T-helper 1 cell treated with Interleukin-12 subunit alpha and Interleukin-12 subunit beta and Interleukin-4 antibody, amounts not matched to agents 30 ng/mL and 1 ng/mL, for 36 hours (primary cell): ENCODE results near the gene S100A14. TPM values are rescaled to one million over a fixed set of nuclear protein-coding genes. Genes with fewer than 3 reads are reported as not detected.

Experiments used
- intact Hi-C: fragments of 100-400 bp; cut with micrococcal nuclease; formaldehyde crosslinking; loops from one replicate; pipeline ENCODE4 v1.15.1; 2024
- total RNA-seq: library from RNA; stranded (reverse); gene quantifications from 2 replicates; pipeline ENCODE4 v1.2.3, GENCODE V29; 2022

Gene S100A14
- total RNA-seq = not detected in 2 replicates

DNA sequence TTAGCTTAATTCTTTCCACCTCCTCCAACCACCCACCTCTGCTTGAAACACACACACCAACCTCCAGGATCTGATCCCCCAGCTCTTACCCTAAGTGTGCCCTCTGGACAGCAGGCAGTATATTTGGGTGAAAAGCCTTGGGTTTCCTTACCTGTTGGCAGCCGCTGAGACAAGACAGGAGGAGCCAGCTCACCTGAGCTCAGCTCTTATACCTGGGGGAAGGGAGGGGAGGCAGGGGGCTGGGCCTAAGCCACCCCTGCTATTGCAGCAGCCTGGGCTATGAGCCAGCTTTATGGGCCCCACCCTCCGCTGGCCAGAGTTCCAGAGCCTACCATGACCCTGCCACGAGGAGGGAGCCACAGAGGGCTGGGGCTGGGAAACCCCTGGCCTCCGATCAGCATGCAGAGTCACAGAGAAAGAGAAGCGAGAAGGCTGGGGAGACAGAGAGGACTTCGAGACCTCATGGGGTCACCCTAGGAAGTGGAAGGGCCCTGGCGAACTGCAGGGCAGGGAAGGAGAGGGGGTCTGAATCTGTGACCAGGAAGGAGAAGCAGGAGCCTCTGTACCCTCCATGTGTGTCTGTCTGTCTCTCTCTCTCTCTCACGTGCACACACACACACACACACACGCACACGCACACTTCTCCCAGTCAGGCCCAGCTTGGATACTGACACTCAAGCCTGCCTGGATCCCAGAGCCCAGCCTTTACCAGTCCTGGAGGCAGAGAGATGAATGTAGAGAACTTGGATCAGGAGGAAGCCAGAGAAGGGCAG is at the start of gene S100A14:
Gene S100A14 (minus strand): TSS at position 182 of the 773 bp plus-strand sequence. CDS start 467 bp downstream, outside the sequence.
- intact Hi-C loops = no loop called here

GRCh38 chr1:153663211-153663610 is 47.1 kb upstream of the S100A14 start:
- intact Hi-C loops = no loop called here

DNA sequence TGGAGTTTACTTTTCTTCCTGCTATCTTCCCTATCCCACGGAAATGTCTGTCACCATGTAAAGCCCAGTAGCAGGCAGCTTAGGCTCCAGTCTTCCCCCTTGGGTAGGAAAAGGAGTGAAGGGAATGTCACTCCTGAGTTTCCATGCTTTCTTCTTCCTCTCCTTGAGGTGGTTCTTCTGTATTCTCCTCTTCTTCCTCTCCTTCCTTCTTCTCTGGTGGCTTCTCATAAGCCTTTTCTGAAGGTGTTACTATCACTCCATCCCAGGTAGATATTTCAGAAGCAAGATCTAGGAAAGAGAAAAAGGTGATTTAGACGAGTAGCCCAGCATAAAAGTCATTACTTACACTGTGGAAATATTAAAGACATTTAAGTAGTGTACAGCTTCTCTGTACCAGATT is 46.1 kb upstream of the S100A14 start:
- intact Hi-C loops = no loop called here

GRCh38 chr1:153661111-153661708 is 45.1 kb upstream of the S100A14 start:
- intact Hi-C loops = no loop called here

- intact Hi-C loops = loop anchor here (5.0 kb wide), 2 partner anchors 263 to 298 kb away; partner anchors contain the start of genes CRTC2 and GATAD2B
These were observed 43.5 kb upstream of the S100A14 start for GRCh38 chr1:153659656-153660055.

DNA sequence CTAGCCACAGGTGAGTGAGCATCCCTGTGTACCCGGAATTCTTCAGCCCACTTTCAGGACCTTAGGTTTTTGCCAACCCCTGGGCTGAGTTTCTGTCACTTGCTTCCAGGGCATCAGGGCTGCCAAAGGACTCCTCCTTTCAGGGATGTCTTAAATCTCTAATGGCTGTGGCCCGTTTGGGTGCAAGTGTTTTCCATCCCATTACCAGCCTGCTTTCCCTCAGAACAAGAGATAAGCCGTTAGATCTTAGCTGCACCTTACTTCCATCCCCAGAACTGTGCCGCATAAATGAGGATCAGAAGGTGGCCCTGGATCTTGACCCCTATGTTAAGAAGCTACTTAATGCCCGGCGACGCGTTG is 43.0 kb upstream of the S100A14 start:
- intact Hi-C loops = loop anchor here (5.0 kb wide), 2 partner anchors 263 to 298 kb away; partner anchors contain the start of genes CRTC2 and GATAD2B

DNA sequence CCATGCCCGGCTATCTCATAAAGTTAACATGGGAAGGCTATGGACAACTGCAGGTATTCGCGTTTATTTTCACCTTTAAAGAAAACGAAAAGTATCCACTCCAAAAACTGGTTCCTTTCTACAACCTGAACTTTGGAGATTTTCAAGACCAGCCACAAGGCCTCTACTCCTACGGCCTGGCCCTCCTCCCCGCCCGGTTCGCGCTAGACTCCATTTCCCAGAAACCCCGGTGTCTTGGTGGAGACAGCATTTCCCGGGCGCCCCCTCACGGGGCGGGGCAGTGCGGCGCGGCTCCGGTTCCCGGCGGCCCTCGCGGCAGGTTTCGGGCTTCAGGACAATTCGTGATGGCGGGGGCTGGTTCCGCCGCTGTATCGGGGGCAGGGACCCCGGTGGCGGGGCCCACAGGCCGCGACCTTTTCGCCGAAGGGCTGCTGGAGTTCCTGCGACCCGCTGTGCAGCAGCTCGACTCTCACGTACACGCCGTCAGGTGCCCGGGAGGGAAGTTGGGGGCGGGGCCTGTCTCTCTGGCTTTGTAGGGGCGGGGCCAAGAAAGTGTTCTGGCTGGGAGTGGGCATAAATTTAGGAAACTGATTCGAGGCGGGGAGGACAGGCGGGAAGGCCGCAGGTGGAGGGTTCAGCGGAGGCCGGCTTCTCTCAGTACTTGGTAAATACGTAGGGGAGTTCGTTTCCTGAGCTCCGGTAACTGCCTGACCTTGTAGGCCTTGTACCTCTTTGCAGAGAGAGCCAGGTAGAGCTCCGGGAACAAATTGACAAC is 42.5 kb upstream of the S100A14 start, which contains the start of gene SNAPIN:
Gene SNAPIN (plus strand): TSS at position 304 of the 775 bp plus-strand sequence. CDS start 41 bp downstream, at position 345.
- intact Hi-C loops = loop anchor here (1.0 to 5.0 kb wide), 6 partner anchors 13 to 332 kb away; partner anchors contain the start of genes CHTOP, CRTC2, GATAD2B and RPS27

DNA sequence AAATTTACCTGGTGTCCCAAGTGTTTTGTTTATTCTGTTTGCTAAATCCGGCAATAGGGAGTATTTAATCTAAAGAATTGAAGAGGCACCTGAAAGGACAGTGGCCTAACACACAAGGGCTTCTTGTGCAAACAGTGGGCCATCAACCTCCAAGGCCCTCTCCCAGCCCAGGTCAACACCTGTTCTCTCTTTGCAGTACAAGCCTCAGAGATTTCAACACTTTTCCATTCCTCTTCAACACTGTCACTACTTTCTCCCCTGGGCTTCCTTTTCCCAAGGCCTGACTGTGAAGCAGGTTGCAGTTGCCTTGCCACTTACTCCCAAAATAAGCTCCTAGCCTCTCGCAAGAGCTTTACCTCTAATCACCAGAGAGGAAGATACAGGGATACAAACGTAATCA is 39.2 kb upstream of the S100A14 start:
- intact Hi-C loops = loop anchor here (5.0 kb wide), 2 partner anchors 267 to 302 kb away; partner anchors contain the start of genes CRTC2 and GATAD2B

DNA sequence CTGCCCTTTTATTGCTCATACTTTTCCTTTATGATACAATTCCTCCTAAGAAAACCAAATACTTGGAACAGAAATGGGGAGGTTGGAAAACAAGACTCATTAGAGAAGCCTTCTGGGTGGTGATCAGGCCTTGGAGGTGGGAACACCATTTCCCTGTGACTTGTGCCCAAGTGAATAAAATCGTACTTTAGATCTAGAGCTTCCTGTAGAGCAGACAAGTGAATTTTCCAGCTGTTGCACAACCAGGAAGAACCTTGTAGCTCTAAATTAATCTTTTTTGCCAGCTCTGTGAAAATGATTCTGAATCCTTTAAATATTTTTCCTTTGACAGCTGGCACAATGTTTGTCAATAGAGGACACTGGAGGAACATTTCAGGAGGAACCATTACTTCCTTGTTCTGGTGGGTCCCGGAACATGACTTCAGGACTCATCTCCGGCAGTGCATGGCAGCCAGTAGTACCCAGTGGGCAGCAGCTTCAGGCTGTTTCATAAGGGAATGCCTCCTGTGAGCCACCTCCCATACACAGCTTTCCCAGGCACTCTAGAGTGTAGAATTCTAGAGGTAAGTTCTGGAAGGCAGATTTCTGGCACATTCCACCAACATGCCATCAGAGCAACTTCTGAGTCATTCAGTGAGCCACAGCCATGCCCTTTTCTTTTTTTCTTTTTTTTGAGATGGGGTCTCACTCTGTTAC is 36.8 kb upstream of the S100A14 start:
- intact Hi-C loops = no loop called here

DNA sequence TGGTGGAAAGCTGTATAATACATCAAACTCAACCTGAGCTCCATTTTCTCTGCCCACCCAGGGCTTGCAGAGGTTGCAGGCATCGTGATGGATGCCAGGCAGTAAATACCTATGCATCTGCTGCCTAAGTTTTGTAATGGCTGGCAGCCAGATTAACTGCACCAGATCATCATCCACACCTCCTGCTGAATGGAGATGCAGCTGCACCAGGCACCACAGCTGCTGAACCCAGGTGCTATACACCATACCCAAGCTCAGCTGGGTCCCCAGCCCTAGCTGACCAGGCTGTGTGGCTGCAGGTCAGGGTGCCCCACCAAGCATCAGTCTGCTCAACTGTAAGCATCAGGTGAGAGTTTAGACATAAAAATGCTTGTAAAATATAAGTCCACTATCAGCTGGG is 35.6 kb upstream of the S100A14 start:
- intact Hi-C loops = no loop called here

DNA sequence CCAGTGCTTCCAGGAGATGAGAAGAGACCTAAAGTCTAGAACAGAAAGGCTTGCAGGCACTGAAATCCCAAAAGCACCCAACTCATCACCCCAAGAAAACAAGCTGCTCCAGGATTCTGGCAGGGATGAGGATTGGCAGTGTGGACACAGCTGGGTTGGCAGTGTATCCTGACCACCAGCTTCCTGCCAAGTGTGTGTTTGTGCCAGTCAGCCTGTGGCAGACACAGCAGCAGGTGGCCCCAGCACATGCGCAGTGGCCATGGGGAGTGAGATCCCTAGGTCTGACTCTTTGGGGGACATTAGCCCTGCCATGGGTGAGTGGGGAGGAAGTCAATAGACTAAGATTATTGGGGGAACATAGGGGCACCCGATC is 33.7 kb upstream of the S100A14 start:
- intact Hi-C loops = no loop called here

DNA sequence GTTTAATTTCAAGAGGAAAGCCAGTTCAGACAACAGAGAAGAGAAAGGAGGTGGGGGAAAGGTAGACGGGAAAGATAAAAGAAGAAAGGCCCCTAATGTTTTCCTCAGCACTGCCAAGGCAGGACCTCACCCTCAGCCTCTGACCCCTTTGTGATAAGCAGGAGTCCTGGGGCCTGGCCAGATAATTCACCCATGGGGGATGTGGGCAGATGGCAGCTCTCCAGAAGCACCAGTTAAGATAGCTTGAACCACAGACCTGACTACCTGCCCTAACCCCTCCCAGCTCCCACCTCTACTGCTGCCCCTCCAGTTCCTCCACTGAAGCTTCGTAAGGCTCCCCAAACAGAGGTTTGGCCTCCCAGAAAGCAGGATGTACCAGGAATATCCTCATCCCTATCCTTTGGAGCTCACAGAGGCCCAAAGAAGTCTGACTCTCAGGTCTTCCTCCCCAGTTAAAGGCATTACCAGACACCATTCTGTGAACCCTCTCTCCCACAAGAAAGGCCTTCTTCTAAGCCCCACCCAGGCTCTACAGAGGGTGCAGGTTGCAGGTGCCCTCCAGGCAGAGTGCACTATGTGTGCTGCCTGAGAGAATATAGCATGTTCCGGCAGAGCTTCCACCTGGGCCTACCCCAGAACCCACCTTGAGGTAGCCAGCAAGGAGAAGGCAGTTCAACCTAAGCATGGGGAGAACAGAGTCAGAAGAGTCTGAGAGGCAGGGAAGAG is 33.2 kb upstream of the S100A14 start:
- intact Hi-C loops = no loop called here

DNA sequence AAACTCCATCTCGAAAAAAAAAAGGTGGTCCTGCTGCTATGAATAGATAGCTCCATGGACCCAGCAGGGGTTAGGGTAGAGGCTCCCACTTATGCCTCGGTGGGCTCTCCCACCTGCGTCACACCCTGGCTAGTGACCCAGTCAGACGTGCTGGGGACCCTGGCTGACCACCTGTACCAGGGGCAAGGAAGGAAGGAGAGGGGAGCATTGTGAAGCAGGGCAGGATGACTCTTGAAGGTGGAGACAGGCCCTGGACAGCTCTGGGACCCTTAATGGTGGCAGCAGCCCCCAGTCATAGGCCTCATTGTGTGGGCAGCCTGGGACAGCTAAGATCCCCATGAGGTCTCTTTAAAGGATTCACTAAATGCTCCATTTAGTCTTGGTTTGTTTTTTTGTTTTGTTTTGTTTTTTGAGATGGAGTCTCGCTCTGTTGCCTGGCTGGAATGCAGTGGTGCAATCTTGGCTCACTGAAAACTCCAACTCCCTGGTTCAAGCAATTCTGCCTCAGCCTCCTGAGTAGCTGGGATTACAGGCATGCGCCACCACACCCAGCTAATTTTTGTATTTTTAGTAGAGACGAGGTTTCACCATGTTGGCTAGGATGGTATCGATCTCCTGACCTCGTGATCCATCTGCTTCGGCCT is 32.0 kb upstream of the S100A14 start:
- intact Hi-C loops = no loop called here

- intact Hi-C loops = no loop called here
These were observed 31.2 kb upstream of the S100A14 start for GRCh38 chr1:153647346-153647714.

DNA sequence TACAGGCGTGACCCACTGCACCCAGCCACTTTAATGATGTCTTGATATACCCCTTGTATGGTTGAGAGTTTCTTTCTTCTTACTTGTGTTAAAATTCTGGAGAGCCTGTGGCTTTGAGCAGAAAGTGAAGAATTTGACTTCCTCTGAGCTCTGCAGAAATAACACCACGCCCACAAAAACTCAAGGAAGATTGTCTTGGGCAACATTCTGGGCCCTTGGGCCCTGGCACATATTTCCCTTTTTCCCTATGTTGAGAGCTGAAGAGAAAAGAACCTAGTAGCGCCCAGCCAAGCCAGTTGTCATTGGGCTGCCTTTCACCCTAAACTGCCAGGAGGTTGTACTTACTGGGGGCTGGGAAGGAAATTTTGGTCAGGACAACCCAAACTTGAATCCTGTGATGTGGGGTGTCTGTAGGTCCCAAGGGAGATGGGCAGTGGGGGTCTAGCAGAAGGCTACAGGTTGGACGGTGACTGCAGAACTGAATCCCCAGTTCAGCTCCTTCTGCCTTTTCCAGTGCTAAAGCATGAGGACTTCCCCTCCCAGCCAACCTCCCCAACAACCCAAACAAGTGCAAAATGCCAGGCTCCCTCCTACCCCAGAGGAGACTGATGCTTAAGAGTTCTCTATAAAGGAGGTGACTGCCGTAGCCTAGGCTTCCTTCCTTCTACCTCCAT is 30.7 kb upstream of the S100A14 start:
- intact Hi-C loops = no loop called here

DNA sequence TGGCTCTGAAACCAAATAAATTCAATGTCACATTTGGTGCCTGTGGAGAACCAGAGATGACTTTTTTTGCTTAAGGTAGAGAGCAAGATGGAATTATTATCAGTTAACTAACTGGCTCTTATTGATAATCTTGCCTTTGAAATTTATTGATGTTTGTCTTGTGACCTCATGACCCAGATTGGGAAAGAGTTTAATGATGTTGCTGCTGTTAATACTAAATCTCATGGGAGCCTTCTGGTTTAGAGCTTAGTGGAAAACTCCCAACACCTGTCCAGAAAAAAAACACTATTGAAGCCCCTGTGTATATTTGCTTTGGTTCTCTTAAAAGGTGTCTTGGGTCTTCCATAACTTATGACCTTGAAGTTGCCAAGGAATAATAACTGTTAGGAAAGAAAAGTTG is 27.7 kb upstream of the S100A14 start:
- intact Hi-C loops = no loop called here

- intact Hi-C loops = no loop called here
These were observed 27.0 kb upstream of the S100A14 start for GRCh38 chr1:153643100-153643499.

GRCh38 chr1:153642161-153642560 is 26.0 kb upstream of the S100A14 start:
- intact Hi-C loops = no loop called here

GRCh38 chr1:153640861-153641260 is 24.7 kb upstream of the S100A14 start:
- intact Hi-C loops = no loop called here
